HepG2 (cell line): ENCODE results near the gene ARL3. TPM values are rescaled to one million over a fixed set of nuclear protein-coding genes. Genes with fewer than 3 reads are reported as not detected.

Source experiments
- E2F5 ChIP-seq: sonication (generic); formaldehyde crosslinking; conservative IDR thresholded peaks from 2 replicates; pipeline ENCODE4 v1.4.0; 2020; ENCODE audit warnings: missing genetic modification reagents
- KIAA2018 ChIP-seq: sonication (generic); formaldehyde crosslinking; IDR thresholded peaks from 2 replicates; pipeline ENCODE4 v1.5.0; 2020; ENCODE audit warnings: mild to moderate bottlenecking, missing genetic modification reagents, borderline replicate concordance
- NAIF1 ChIP-seq: sonication (generic); formaldehyde crosslinking; IDR thresholded peaks from 2 replicates; pipeline ENCODE4 v1.5.0; 2020; ENCODE audit warnings: mild to moderate bottlenecking, missing genetic modification reagents, borderline replicate concordance
- STAT5B ChIP-seq: sonication (generic); formaldehyde crosslinking; IDR thresholded peaks from 2 replicates; pipeline ENCODE4 v1.4.0; 2020; ENCODE audit warnings: missing genetic modification reagents
- TGIF2 ChIP-seq: IDR thresholded peaks from 2 replicates; pipeline ENCODE4 v1.6.1; 2016; ENCODE audit warnings: control low read depth, missing compliant biosample characterization
- TMF1 ChIP-seq: sonication (generic); formaldehyde crosslinking; IDR thresholded peaks from 2 replicates; pipeline ENCODE4 v1.8.1; 2022; ENCODE audit warnings: low read depth, missing genetic modification reagents
- TP53 ChIP-seq: sonication (generic); formaldehyde crosslinking; conservative IDR thresholded peaks from 2 replicates; pipeline ENCODE4 v1.4.0; 2020; ENCODE audit warnings: missing genetic modification reagents
- ZBTB33 ChIP-seq: sonication (generic); formaldehyde crosslinking; IDR thresholded peaks from 2 replicates; pipeline ENCODE4 v1.4.0; 2020; ENCODE audit warnings: missing genetic modification reagents
- ZNF362 ChIP-seq: sonication (generic); formaldehyde crosslinking; IDR thresholded peaks from 2 replicates; pipeline ENCODE4 v1.4.0; 2020; ENCODE audit warnings: missing genetic modification reagents, mild to moderate bottlenecking, borderline replicate concordance
- ZNF414 ChIP-seq: sonication (generic); formaldehyde crosslinking; IDR thresholded peaks from 2 replicates; pipeline ENCODE4 v1.5.0; 2020; ENCODE audit warnings: missing genetic modification reagents
- ZNF598 ChIP-seq: sonication (generic); formaldehyde crosslinking; IDR thresholded peaks from 2 replicates; pipeline ENCODE4 v1.5.1; 2020; ENCODE audit warnings: mild to moderate bottlenecking, missing genetic modification reagents, borderline replicate concordance
- ZSCAN29 ChIP-seq: sonication (generic); formaldehyde crosslinking; conservative IDR thresholded peaks from 2 replicates; pipeline ENCODE4 v1.4.0; 2020; ENCODE audit warnings: mild to moderate bottlenecking, missing genetic modification reagents
- polyA plus RNA-seq, 8 experiments: library from polyadenylated mRNA; depleted of rRNA in 3 of 8; stranded (reverse) in 7 of 8; unstranded in 1 of 8; fragments of >200 nt; fragmentation: Illumina TruSeq in 4 of 8; extraction: Trizol in 4 of 8; gene quantifications; 2 replicates each; pipeline versions ENCODE4 v1.2.1 to v1.2.3, GENCODE V29; 2011 to 2016; ENCODE audit warnings: low read depth in 4 of 8, missing spikeins in 1 of 8, mixed read lengths in 1 of 8; ENCODE audit not compliant: insufficient read depth in 1 of 8
- total RNA-seq, 5 experiments: library from RNA; depleted of rRNA; stranded (reverse); fragments of >200 nt; fragmentation: Illumina TruSeq; extraction: Trizol; gene quantifications; 2 replicates each; pipeline ENCODE4 v1.2.3, GENCODE V29; 2016; ENCODE audit warnings: low read depth in 1 of 5

Gene ARL3
- total and polyA plus RNA-seq, 2 of the 13 experiments (the other 11 are each of a cell fraction or from before 2014, with no cell fraction given): 5.2 to 6.6 TPM

GRCh38 chr10:102678842-102679289, 35.3 kb downstream of the ARL3 start (continued):
- no peak for TF ChIP-seq ZBTB33 (CRISPR knock-in tag)
- no peak for TF ChIP-seq ZSCAN29
- no peak for TF ChIP-seq KIAA2018 (CRISPR knock-in tag)
- no peak for TF ChIP-seq TGIF2 (CRISPR knock-in tag)
- TF ChIP-seq ZNF414: no peak; the same call in 1 of the 2 replicates
- TF ChIP-seq TMF1 (CRISPR knock-in tag): no peak
- no peak for TF ChIP-seq STAT5B
- no peak for TF ChIP-seq ZNF598 (CRISPR knock-in tag)
- no peak for TF ChIP-seq ZNF362
- no peak for TF ChIP-seq NAIF1 (CRISPR knock-in tag)
- TF ChIP-seq TP53 (CRISPR knock-in tag): no peak
- TF ChIP-seq E2F5: no peak
